Natural killer cell (primary cell): ENCODE results near the gene NGFR. TPM values are rescaled to one million over a fixed set of nuclear protein-coding genes. Genes with fewer than 3 reads are reported as not detected.
A peak's percentile ranks its signal among the peaks of the same experiment; 100 is the strongest.

ENCODE experiments used
- ATAC-seq, 3 donors: fragments of 150-1000 bp in 2 of 3; fragments of 200-7000 bp in 1 of 3; cut with Tn5 transposase; 1 replicate in 1 of 3; 2 replicates in 2 of 3; pipeline ENCODE4 v1.10.0; 2021; ENCODE audit warnings: mild to moderate bottlenecking in 2 of 3, moderate library complexity in 2 of 3
- DNase-seq, 2 donors: peaks; one replicate each; pipeline versions ENCODE4 v3.0.0 to v3.0.0-alpha.2; 2013 to 2021; ENCODE audit warnings: mixed read lengths in 1 of 2
- H3K27ac ChIP-seq: one replicate; pipeline ENCODE4 v1.5.1; 2013; ENCODE audit warnings: mild to moderate bottlenecking, low read length
- H3K27me3 ChIP-seq: one replicate; pipeline ENCODE4 v1.6.1; 2013; ENCODE audit warnings: low read length; ENCODE audit not compliant: control insufficient read depth, insufficient read depth
- H3K36me3 ChIP-seq: one replicate; pipeline ENCODE4 v1.6.1; 2013; ENCODE audit warnings: low read length; ENCODE audit not compliant: control insufficient read depth, insufficient read depth
- H3K4me1 ChIP-seq: one replicate; pipeline ENCODE4 v1.6.1; 2013; ENCODE audit warnings: low read length; ENCODE audit not compliant: control insufficient read depth, insufficient read depth
- H3K4me3 ChIP-seq: one replicate; pipeline ENCODE4 v1.5.1; 2013; ENCODE audit warnings: low read length
- H3K9me3 ChIP-seq: one replicate; pipeline ENCODE4 v1.6.1; 2013; ENCODE audit warnings: low read length; ENCODE audit not compliant: control insufficient read depth, insufficient read depth
- H3K27ac Mint-ChIP-seq, 2 donors: one replicate each; pipeline ENCODE4 v1.8.0; 2022; ENCODE audit warnings: mild to moderate bottlenecking in 2 of 2, mixed read lengths in 2 of 2, moderate library complexity in 1 of 2
- H3K27me3 Mint-ChIP-seq, 2 donors: one replicate each; pipeline ENCODE4 v1.8.0; 2022; ENCODE audit warnings: low read depth in 2 of 2, mixed read lengths in 2 of 2
- H3K36me3 Mint-ChIP-seq: one replicate; pipeline ENCODE4 v1.8.0; 2022; ENCODE audit warnings: mixed read lengths
- H3K4me1 Mint-ChIP-seq, 2 donors: one replicate each; pipeline ENCODE4 v1.8.0; 2022; ENCODE audit warnings: mixed read lengths in 2 of 2
- H3K4me3 Mint-ChIP-seq: one replicate; pipeline ENCODE4 v1.8.0; 2022; ENCODE audit warnings: mild to moderate bottlenecking, moderate library complexity, mixed read lengths
- H3K9me3 Mint-ChIP-seq, 2 donors: one replicate each; pipeline ENCODE4 v1.8.0; 2022; ENCODE audit warnings: mixed read lengths in 2 of 2
- WGBS: methylation state at CpG from one replicate; pipeline ENCODE4 v1.1.7; 2013; ENCODE audit warnings: missing lambda C conversion rate; ENCODE audit not compliant: insufficient coverage; 5-methylcytosine and 5-hydroxymethylcytosine counted together
- intact Hi-C: fragments of 100-400 bp; cut with micrococcal nuclease; formaldehyde crosslinking; loops from one replicate; pipeline ENCODE4 v1.14.2; 2022
- total RNA-seq, 4 donors: library from RNA; stranded (reverse); fragments of 120-200 nt in 1 of 4; gene quantifications; one replicate each; pipeline versions ENCODE4 v1.2.3 to v1.2.4, GENCODE V29; 2013 to 2022
- TF ChIP-seq, protein P1 (sequence below): fragments of 200-600 bp; IDR thresholded peaks from one replicate; pipeline ENCODE4 v1.8.0; 2022; ENCODE audit warnings: antibody characterized with exemption

Gene NGFR
- total RNA-seq, 3 donors from 2014 or later (not counting 1 experiment from before 2014, with no cell fraction given), result 0.91 to 1.8 (median 1.2) TPM

DNA sequence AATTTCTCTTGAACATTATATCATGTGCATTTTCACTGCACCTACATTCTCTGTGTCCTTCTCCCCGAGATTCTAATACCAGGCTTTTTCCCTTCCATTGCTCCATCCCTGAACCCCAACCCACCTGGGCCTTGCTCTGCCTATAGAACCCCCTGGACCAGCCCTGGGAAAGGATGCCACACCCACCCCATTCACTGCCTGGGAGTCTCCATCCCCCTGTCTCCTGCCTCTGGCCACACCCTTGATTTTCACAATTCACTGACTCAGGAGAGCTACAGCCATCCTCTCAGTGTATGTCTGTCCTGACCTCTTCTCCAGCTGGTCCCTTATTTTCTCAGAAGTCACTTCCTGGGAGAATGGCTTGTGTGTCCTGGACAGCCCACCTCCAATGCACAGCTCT, 27.9 kb upstream of the NGFR start:
- Mint-ChIP-seq H3K27me3 (peaks cover 64% of the 10 kb centered on the region in 2 donors), H3K9me3 (peaks cover 2 to 3% of the 10 kb centered on the region in 2 donors), H3K4me3 (no peak overlapping the region), H3K4me1 (no peaks in the 10 kb centered on the region), H3K36me3 (no peaks in the 10 kb centered on the region), H3K27ac (no peak overlapping the region)
- Histone ChIP-seq H3K9me3 (no peaks in the 10 kb centered on the region), H3K4me3 (no peak overlapping the region), H3K36me3 (no peaks in the 10 kb centered on the region), H3K27me3 (peaks cover 29% of the 10 kb centered on the region), H3K4me1 (peaks cover 11% of the 10 kb centered on the region), H3K27ac (no peak overlapping the region)
- TF ChIP-seq, protein P1, sequence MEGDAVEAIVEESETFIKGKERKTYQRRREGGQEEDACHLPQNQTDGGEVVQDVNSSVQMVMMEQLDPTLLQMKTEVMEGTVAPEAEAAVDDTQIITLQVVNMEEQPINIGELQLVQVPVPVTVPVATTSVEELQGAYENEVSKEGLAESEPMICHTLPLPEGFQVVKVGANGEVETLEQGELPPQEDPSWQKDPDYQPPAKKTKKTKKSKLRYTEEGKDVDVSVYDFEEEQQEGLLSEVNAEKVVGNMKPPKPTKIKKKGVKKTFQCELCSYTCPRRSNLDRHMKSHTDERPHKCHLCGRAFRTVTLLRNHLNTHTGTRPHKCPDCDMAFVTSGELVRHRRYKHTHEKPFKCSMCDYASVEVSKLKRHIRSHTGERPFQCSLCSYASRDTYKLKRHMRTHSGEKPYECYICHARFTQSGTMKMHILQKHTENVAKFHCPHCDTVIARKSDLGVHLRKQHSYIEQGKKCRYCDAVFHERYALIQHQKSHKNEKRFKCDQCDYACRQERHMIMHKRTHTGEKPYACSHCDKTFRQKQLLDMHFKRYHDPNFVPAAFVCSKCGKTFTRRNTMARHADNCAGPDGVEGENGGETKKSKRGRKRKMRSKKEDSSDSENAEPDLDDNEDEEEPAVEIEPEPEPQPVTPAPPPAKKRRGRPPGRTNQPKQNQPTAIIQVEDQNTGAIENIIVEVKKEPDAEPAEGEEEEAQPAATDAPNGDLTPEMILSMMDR, result no peak
- DNase-seq (no peak), ATAC-seq (no peak)
- 81% methylated on average over 1 of the region's 1 CpG for WGBS
- intact Hi-C loops, result no loop called here

DNA sequence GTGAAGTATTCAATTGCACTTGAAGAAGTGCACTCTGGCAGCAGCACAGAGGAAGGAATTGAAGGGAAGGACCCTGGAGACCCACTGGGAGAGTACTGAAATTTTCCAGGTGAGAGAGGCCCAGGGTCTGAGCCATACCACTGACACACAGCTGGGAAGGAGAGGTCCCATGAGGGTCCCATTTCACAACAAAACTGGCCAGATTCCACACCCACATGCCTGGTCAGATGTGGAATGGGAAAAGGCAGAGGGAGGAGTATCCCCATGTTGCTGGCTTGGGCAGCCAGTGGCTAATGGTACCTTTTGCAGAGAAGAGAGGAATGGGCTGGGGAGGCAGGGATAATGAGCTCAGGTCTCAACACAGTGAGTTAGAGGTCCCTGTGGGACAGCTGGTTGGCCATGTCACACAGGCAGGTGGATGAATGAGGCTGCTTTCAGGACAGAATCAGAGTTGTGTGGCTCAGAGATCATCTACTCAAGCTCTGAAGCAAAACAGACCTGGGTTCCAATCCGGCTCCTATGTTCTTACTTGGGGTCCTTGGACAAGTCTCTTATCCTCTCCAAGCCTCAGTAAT, 26.2 kb upstream of the NGFR start:
- Mint-ChIP-seq H3K4me1 (no peaks in the 10 kb centered on the region), H3K27me3 (peaks cover 56 to 63% of the 10 kb centered on the region in 2 donors), H3K27ac (no peak overlapping the region), H3K9me3 (peaks cover 2 to 3% of the 10 kb centered on the region in 2 donors), H3K4me3 (no peak overlapping the region), H3K36me3 (no peaks in the 10 kb centered on the region)
- intact Hi-C loops, result no loop called here
- Histone ChIP-seq H3K36me3 (no peaks in the 10 kb centered on the region), H3K27ac (no peak overlapping the region), H3K4me3 (no peak overlapping the region), H3K27me3 (peaks cover 37% of the 10 kb centered on the region), H3K4me1 (peaks cover 11% of the 10 kb centered on the region), H3K9me3 (no peaks in the 10 kb centered on the region)
- 75% methylated on average over 1 of the region's 1 CpG for WGBS
- ATAC-seq (no peak), DNase-seq (no peak)
- TF ChIP-seq, protein P1, result no peak

DNA sequence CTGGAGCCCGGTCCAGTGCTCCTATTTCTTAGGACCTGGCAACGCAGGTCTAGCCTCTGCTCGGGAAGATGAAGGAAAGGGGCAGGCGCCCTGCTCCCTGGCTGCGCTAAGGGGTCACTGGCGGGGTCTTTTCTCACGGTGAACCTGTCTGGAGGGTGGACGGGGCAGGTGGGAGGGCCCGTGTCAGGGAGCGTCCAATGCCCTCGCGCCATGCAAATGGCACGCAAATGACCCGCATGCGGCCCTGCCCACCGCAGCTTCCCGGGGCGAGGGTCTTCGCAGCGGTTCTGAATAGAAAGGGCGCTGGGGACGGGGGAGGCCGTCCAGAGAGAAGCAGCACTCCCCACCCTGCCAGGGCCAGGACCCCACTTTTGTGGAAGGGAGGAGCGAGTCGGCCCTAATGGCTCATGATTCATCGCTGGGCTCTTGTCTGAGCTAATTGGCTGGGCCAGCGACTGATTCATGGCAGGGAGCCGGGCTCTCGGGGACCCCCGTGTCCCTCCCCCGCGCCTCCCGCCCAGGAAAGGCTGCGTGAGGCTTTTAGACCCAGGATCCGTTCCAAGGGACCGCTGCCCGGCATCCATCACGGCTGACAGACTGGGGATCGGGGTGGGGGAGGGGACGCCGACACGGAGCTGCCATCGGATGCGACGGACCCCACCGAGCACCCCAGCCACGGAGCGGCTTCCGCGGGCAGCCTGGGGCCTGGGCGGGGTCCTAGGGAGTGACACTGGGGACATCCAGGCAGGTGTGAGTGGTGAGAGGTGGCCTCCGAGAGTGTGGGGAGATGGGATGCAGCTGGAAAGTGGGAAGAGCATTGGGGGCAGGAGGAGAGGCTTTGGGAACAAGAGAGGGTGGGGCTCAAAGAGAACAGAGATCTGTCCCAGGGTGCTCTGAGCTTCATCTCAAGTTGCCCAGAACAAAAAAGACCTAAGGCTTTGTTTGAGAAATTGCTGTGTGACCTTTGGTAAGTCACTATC, 25.0 kb upstream of the NGFR start:
- Histone ChIP-seq H3K27ac (no peak overlapping the region), H3K4me1 (peaks cover 11% of the 10 kb centered on the region), H3K27me3 (peaks cover 37% of the 10 kb centered on the region), H3K4me3 (no peak overlapping the region), H3K9me3 (no peaks in the 10 kb centered on the region), H3K36me3 (no peaks in the 10 kb centered on the region)
- no peaks in the 10 kb centered on the region for H3K9me3 Mint-ChIP-seq
- H3K4me3 Mint-ChIP-seq, result peak overlapping the region; percentile 28
- TF ChIP-seq, protein P1, result no peak
- DNase-seq (no peak), ATAC-seq (peak in 2 of 3 donors; percentile 24 to 52)
- H3K27ac Mint-ChIP-seq, result no peak overlapping the region
- H3K27me3 Mint-ChIP-seq, result peaks cover 49 to 51% of the 10 kb centered on the region in 2 donors
- no peaks in the 10 kb centered on the region for H3K36me3 Mint-ChIP-seq
- intact Hi-C loops, result no loop called here
- H3K4me1 Mint-ChIP-seq, result no peaks in the 10 kb centered on the region
- WGBS, result 9% methylated on average over 52 of the region's 52 CpGs
